22Rv1 (cell line): ENCODE data around the gene ELF2.

ENCODE experiments used
- H3K27ac ChIP-seq: fragments of 450-650 bp; 2 replicates; pipeline ENCODE4 v1.5.1; 2017
- CTCF ChIP-seq: fragments of 450-650 bp; IDR thresholded peaks from 2 replicates; pipeline ENCODE4 v1.5.1; 2017; ENCODE audit warnings: mild to moderate bottlenecking
- ZFX ChIP-seq: fragments of 450-650 bp; IDR thresholded peaks from 2 replicates; pipeline ENCODE4 v1.6.1; 2017; ENCODE audit warnings: antibody characterized with exemption, borderline replicate concordance

ELF2 gene

GRCh38 chr4:139054791-139055505 lies 122.1 kb downstream of the ELF2 start:
- H3K27ac ChIP-seq: no peak overlapping the region
- TF ChIP-seq CTCF (no peak), ZFX (no peak)

- no peak overlapping the region for H3K27ac ChIP-seq
- TF ChIP-seq ZFX (no peak), CTCF (no peak)
Measured at GRCh38 chr4:139053909-139054308, 123.1 kb downstream of the ELF2 start.

- no peak overlapping the region for H3K27ac ChIP-seq
- TF ChIP-seq ZFX (no peak), CTCF (no peak)
Measured at GRCh38 chr4:139050446-139050845, 126.6 kb downstream of the ELF2 start.

GRCh38 chr4:139048026-139048425 lies 129.0 kb downstream of the ELF2 start:
- no peak for TF ChIP-seq CTCF
- no peak for TF ChIP-seq ZFX
- H3K27ac ChIP-seq: no peak overlapping the region

GRCh38 chr4:139044291-139044690 lies 132.7 kb downstream of the ELF2 start:
- no peak overlapping the region for H3K27ac ChIP-seq
- TF ChIP-seq CTCF: no peak
- no peak for TF ChIP-seq ZFX

GRCh38 chr4:139042981-139043460 lies 134.0 kb downstream of the ELF2 start:
- TF ChIP-seq ZFX: no peak
- no peak for TF ChIP-seq CTCF
- no peak overlapping the region for H3K27ac ChIP-seq

- TF ChIP-seq ZFX (no peak), CTCF (no peak)
- H3K27ac ChIP-seq: peak overlapping the region; percentile 0; the same call in 1 of the 2 replicates
Measured at GRCh38 chr4:139038874-139039443, 138.1 kb downstream of the ELF2 start.
